Astrocyte (in vitro differentiated cells and primary cell): Measurements from ENCODE around the gene WDR20. TPM values are rescaled to one million over a fixed set of nuclear protein-coding genes. Genes with fewer than 3 reads are reported as not detected.

ENCODE experiments used
- DNase-seq: peaks from one replicate; pipeline ENCODE4 v3.0.0-alpha.2; 2010; ENCODE audit warnings: low read depth
- FAIRE-seq: peaks from 2 replicates; lab custom pipeline; 2011; peaks lifted over from hg19 to GRCh38; lab: Jason Lieb, UNC
- H2AFZ ChIP-seq: 2 replicates; pipeline ENCODE4 v1.6.0; 2012; ENCODE audit warnings: low read depth, low read length, inconsistent platforms
- H3K27ac ChIP-seq: 2 replicates; pipeline ENCODE4 v1.5.1; 2011; ENCODE audit warnings: low read depth, low read length, inconsistent platforms
- H3K27me3 ChIP-seq: 2 replicates; pipeline ENCODE4 v1.6.0; 2011; ENCODE audit warnings: low read length, inconsistent platforms; ENCODE audit not compliant: insufficient read depth
- H3K36me3 ChIP-seq: 2 replicates; pipeline ENCODE4 v1.5.1; 2011; ENCODE audit warnings: low read length, inconsistent platforms; ENCODE audit not compliant: insufficient read depth
- H3K4me1 ChIP-seq: 2 replicates; pipeline ENCODE4 v1.5.1; 2011; ENCODE audit warnings: low read length, inconsistent platforms; ENCODE audit not compliant: insufficient read depth
- H3K4me2 ChIP-seq: 2 replicates; pipeline ENCODE4 v1.6.0; 2012; ENCODE audit warnings: low read length, inconsistent platforms
- H3K4me3 ChIP-seq: 2 replicates; pipeline ENCODE4 v1.5.1; 2011; ENCODE audit warnings: low read depth, mild to moderate bottlenecking, low read length, inconsistent platforms; ENCODE audit not compliant: insufficient read depth
- H3K79me2 ChIP-seq: 2 replicates; pipeline ENCODE4 v1.6.0; 2012; ENCODE audit warnings: mild to moderate bottlenecking, low read length, inconsistent platforms; ENCODE audit not compliant: insufficient read depth
- H3K9ac ChIP-seq: 2 replicates; pipeline ENCODE4 v1.6.0; 2012; ENCODE audit warnings: mild to moderate bottlenecking, low read length, inconsistent platforms
- H3K9me3 ChIP-seq: 2 replicates; pipeline ENCODE4 v1.5.1; 2012; ENCODE audit warnings: low read depth, mild to moderate bottlenecking, low read length, inconsistent platforms; ENCODE audit not compliant: insufficient read depth
- H4K20me1 ChIP-seq: 2 replicates; pipeline ENCODE4 v1.6.0; 2012; ENCODE audit warnings: low read length, inconsistent platforms; ENCODE audit not compliant: insufficient read depth
- H3K27ac Mint-ChIP-seq: one replicate; pipeline ENCODE4 v1.8.0; 2021; ENCODE audit warnings: mild to moderate bottlenecking, mixed read lengths; ENCODE audit not compliant: unreplicated experiment
- H3K27me3 Mint-ChIP-seq: one replicate; pipeline ENCODE4 v1.8.0; 2021; ENCODE audit warnings: low read depth, mixed read lengths; ENCODE audit not compliant: unreplicated experiment
- H3K36me3 Mint-ChIP-seq: one replicate; pipeline ENCODE4 v1.8.0; 2021; ENCODE audit warnings: low read depth, mixed read lengths; ENCODE audit not compliant: unreplicated experiment
- H3K4me1 Mint-ChIP-seq: one replicate; pipeline ENCODE4 v1.8.0; 2021; ENCODE audit warnings: low read depth, mixed read lengths; ENCODE audit not compliant: unreplicated experiment
- H3K4me3 Mint-ChIP-seq: one replicate; pipeline ENCODE4 v1.8.0; 2021; ENCODE audit warnings: mild to moderate bottlenecking, moderate library complexity, mixed read lengths; ENCODE audit not compliant: unreplicated experiment
- H3K9me3 Mint-ChIP-seq: one replicate; pipeline ENCODE4 v1.8.0; 2021; ENCODE audit warnings: mild to moderate bottlenecking, mixed read lengths; ENCODE audit not compliant: unreplicated experiment
- CTCF ChIP-seq: IDR thresholded peaks from 2 replicates; pipeline ENCODE4 v1.5.1; 2011; ENCODE audit warnings: low read depth, mild to moderate bottlenecking, inconsistent platforms, low read length, moderate library complexity; ENCODE audit not compliant: insufficient read depth
- EZH2 ChIP-seq: IDR thresholded peaks from 2 replicates; pipeline ENCODE4 v1.6.1; 2012; ENCODE audit warnings: mild to moderate bottlenecking, low read length, inconsistent platforms; ENCODE audit not compliant: insufficient read depth
- total RNA-seq: library from RNA; stranded (reverse); gene quantifications from 2 replicates; pipeline ENCODE4 v1.2.1, GENCODE V29; 2021

Gene WDR20
- total RNA-seq, 1 donor from 2014 or later: 23.6 TPM

GRCh38 chr14:102233081-102233480 is 93.4 kb downstream of the WDR20 start:
- TF ChIP-seq CTCF (no peak), EZH2 (no peak)
- peaks cover 24% of the 10 kb centered on the region for H3K36me3 ChIP-seq
- H3K4me1 ChIP-seq: peaks cover 13% of the 10 kb centered on the region
- Mint-ChIP-seq H3K4me1 (no peaks in the 10 kb centered on the region), H3K27ac (no peak overlapping the region), H3K9me3 (no peaks in the 10 kb centered on the region), H3K27me3 (peaks cover 8% of the 10 kb centered on the region), H3K4me3 (no peak overlapping the region), H3K36me3 (peaks cover 2% of the 10 kb centered on the region)
- H3K27ac ChIP-seq: no peak overlapping the region
- FAIRE-seq (no peak), DNase-seq (no peak)
- no peaks in the 10 kb centered on the region for H3K27me3 ChIP-seq
- no peak overlapping the region for H3K4me3 ChIP-seq
- no peaks in the 10 kb centered on the region for H4K20me1 ChIP-seq
- H3K79me2 ChIP-seq: peaks cover 45% of the 10 kb centered on the region
- H3K9me3 ChIP-seq: no peaks in the 10 kb centered on the region
- H2AFZ ChIP-seq: no peak overlapping the region
- no peak overlapping the region for H3K9ac ChIP-seq
- no peak overlapping the region for H3K4me2 ChIP-seq

GRCh38 chr14:102234331-102235264 is 94.9 kb downstream of the WDR20 start:
- Histone ChIP-seq H3K27me3 (no peaks in the 10 kb centered on the region), H3K9me3 (no peaks in the 10 kb centered on the region), H3K79me2 (peaks cover 60% of the 10 kb centered on the region), H3K4me3 (no peak overlapping the region), H3K4me2 (peak overlapping the region; percentile 76), H3K27ac (peak overlapping the region; percentile 47), H3K9ac (peak overlapping the region; percentile 61), H2AFZ (peak overlapping the region; percentile 44), H3K4me1 (peaks cover 16% of the 10 kb centered on the region), H3K36me3 (peaks cover 21% of the 10 kb centered on the region), H4K20me1 (no peaks in the 10 kb centered on the region)
- peaks cover 8% of the 10 kb centered on the region for H3K27me3 Mint-ChIP-seq
- H3K4me3 Mint-ChIP-seq: no peak overlapping the region
- no peaks in the 10 kb centered on the region for H3K4me1 Mint-ChIP-seq
- TF ChIP-seq EZH2 (no peak), CTCF (no peak)
- FAIRE-seq (no peak), DNase-seq (no peak)
- no peaks in the 10 kb centered on the region for H3K9me3 Mint-ChIP-seq
- H3K27ac Mint-ChIP-seq: no peak overlapping the region
- H3K36me3 Mint-ChIP-seq: peaks cover 2% of the 10 kb centered on the region
